ENCODE results near the gene TMPRSS11A.

Gene TMPRSS11A

GRCh38 chr4:67911638-67912037, 51.7 kb downstream of the TMPRSS11A start:
- no peak for DNase-seq (ENCODE audit: low spot score)

GRCh38 chr4:67911141-67911540, 52.2 kb downstream of the TMPRSS11A start:
- DNase-seq (ENCODE audit: low spot score): no peak

GRCh38 chr4:67910585-67910905, 52.7 kb downstream of the TMPRSS11A start:
- no peak for DNase-seq (ENCODE audit: low spot score)

- DNase-seq (ENCODE audit: low spot score): no peak
Measured at GRCh38 chr4:67909905-67910584, 53.2 kb downstream of the TMPRSS11A start.

- DNase-seq (ENCODE audit: low spot score): no peak
Measured at GRCh38 chr4:67907650-67908049, 55.6 kb downstream of the TMPRSS11A start.

- no peak for DNase-seq (ENCODE audit: low spot score)
Measured at GRCh38 chr4:67899096-67899495, 64.2 kb downstream of the TMPRSS11A start.

- DNase-seq (ENCODE audit: low spot score): no peak
Measured at GRCh38 chr4:67897686-67898085, 65.6 kb downstream of the TMPRSS11A start.

- no peak for DNase-seq (ENCODE audit: low spot score)
Measured at GRCh38 chr4:67896421-67897065, 66.8 kb downstream of the TMPRSS11A start.

- no peak for DNase-seq (ENCODE audit: low spot score)
Measured at GRCh38 chr4:67894659-67895058, 68.6 kb downstream of the TMPRSS11A start.

GRCh38 chr4:67892905-67893304, 70.4 kb downstream of the TMPRSS11A start:
- no peak for DNase-seq (ENCODE audit: low spot score)

GRCh38 chr4:67892253-67892652, 71.0 kb downstream of the TMPRSS11A start:
- no peak for DNase-seq (ENCODE audit: low spot score)

GRCh38 chr4:67891645-67892044, 71.6 kb downstream of the TMPRSS11A start:
- DNase-seq (ENCODE audit: low spot score): no peak

GRCh38 chr4:67886281-67886680, 77.0 kb downstream of the TMPRSS11A start:
- DNase-seq (ENCODE audit: low spot score): no peak

- DNase-seq (ENCODE audit: low spot score): peak; percentile 46
Measured at GRCh38 chr4:67885762-67886161, 77.5 kb downstream of the TMPRSS11A start.

- no peak for DNase-seq (ENCODE audit: low spot score)
Measured at GRCh38 chr4:67884701-67885100, 78.6 kb downstream of the TMPRSS11A start.

GRCh38 chr4:67883902-67884301, 79.4 kb downstream of the TMPRSS11A start, which contains the start of gene TMPRSS11D:
Gene TMPRSS11D, minus strand, starts transcription at chr4:67884002. Its CDS starts 69 bp downstream, at chr4:67883933.
- DNase-seq (ENCODE audit: low spot score): no peak

- DNase-seq (ENCODE audit: low spot score): no peak
Measured at GRCh38 chr4:67883458-67883857, 79.8 kb downstream of the TMPRSS11A start.

GRCh38 chr4:67880866-67881610, 82.3 kb downstream of the TMPRSS11A start:
- no peak for DNase-seq (ENCODE audit: low spot score)

- no peak for DNase-seq (ENCODE audit: low spot score)
Measured at GRCh38 chr4:67879486-67879885, 83.8 kb downstream of the TMPRSS11A start.

- no peak for DNase-seq (ENCODE audit: low spot score)
Measured at GRCh38 chr4:67877086-67877485, 86.2 kb downstream of the TMPRSS11A start.

- no peak for DNase-seq (ENCODE audit: low spot score)
Measured at GRCh38 chr4:67874986-67875385, 88.3 kb downstream of the TMPRSS11A start.

- no peak for DNase-seq (ENCODE audit: low spot score)
Measured at GRCh38 chr4:67873116-67873515, 90.2 kb downstream of the TMPRSS11A start.

GRCh38 chr4:67871867-67872266, 91.4 kb downstream of the TMPRSS11A start:
- peak; percentile 48 for DNase-seq (ENCODE audit: low spot score)
